ENCODE results near the gene SPAG16. TPM values are rescaled to one million over a fixed set of nuclear protein-coding genes. Genes with fewer than 3 reads are reported as not detected.

Gene SPAG16
- 15.7 TPM for polyA plus RNA-seq (2012; ENCODE audit: missing spikeins)

- DNase-seq (ENCODE audit: insufficient read length) (peak; percentile 84), FAIRE-seq (peak; percentile 97)
- TF ChIP-seq POLR2AphosphoS5 (IDR thresholded peaks at IDR 0.05; ENCODE audit: low read depth, low read length) (peak; percentile 41; the same call in 1 of the 2 replicates), POLR2A (IDR thresholded peaks at IDR 0.05; ENCODE audit: low read depth, low read length) (peak; percentile 57; the same call in 1 of the 2 replicates), TAF1 (IDR thresholded peaks at IDR 0.05; ENCODE audit: borderline replicate concordance, low read depth, low read length) (no peak)
Observed at GRCh38 chr2:213284105-213285090, at the start of gene SPAG16. Gene SPAG16 (plus strand): TSS chr2:213284464.

GRCh38 chr2:213234641-213235040 is 49.6 kb upstream of the SPAG16 start:
- FAIRE-seq (peak; percentile 56), DNase-seq (ENCODE audit: insufficient read length) (no peak)
- TF ChIP-seq TAF1 (IDR thresholded peaks at IDR 0.05; ENCODE audit: borderline replicate concordance, low read depth, low read length) (no peak), POLR2AphosphoS5 (IDR thresholded peaks at IDR 0.05; ENCODE audit: low read depth, low read length) (no peak), POLR2A (IDR thresholded peaks at IDR 0.05; ENCODE audit: low read depth, low read length) (no peak)

- DNase-seq (ENCODE audit: insufficient read length) (no peak), FAIRE-seq (no peak)
- TF ChIP-seq POLR2A (IDR thresholded peaks at IDR 0.05; ENCODE audit: low read depth, low read length) (no peak), POLR2AphosphoS5 (IDR thresholded peaks at IDR 0.05; ENCODE audit: low read depth, low read length) (no peak), TAF1 (IDR thresholded peaks at IDR 0.05; ENCODE audit: borderline replicate concordance, low read depth, low read length) (no peak)
Observed at GRCh38 chr2:213235741-213236140, 48.5 kb upstream of the SPAG16 start.

DNA sequence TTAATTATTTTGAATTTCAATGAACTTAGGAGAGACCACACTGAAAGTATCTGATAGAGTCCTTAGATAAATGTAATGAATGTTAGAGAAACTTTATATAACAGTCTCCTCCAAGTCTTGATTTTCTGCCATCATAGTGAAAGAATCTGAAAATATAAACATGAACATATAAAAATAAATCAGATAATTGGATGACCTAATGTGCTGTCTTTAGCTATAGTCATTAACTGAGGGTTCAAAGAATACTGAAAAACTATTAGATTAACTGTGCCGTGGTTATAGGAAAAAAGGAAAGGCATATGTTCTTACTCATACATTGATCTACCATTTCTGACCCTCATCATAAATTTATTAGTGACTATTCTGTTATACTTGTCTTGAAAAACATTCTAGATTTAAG is 47.0 kb upstream of the SPAG16 start:
- DNase-seq (ENCODE audit: insufficient read length) (no peak), FAIRE-seq (peak; percentile 5)
- TF ChIP-seq POLR2A (IDR thresholded peaks at IDR 0.05; ENCODE audit: low read depth, low read length), result no peak
- TF ChIP-seq POLR2AphosphoS5 (IDR thresholded peaks at IDR 0.05; ENCODE audit: low read depth, low read length), result no peak
- TF ChIP-seq TAF1 (IDR thresholded peaks at IDR 0.05; ENCODE audit: borderline replicate concordance, low read depth, low read length), result no peak

DNA sequence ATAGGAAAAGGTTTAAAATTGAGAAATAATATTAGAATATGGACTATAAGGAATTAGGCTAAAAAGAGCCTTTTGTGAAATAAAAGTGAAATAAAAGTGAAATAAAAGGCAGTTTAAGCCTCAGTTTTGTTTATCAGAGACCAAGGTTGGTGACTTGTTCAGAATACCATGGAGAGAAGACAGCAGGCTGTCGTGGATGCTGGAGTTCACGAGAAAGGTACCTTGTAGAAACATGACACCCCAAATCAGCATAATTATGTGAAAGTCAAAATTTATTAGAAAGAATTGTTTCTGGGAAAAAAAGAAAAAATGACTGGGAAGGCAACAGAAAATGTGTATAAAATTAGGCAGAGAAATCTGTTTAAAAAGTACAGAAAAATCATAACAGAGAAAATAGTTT is 46.5 kb upstream of the SPAG16 start:
- FAIRE-seq (peak; percentile 92), DNase-seq (ENCODE audit: insufficient read length) (no peak)
- TF ChIP-seq POLR2A (IDR thresholded peaks at IDR 0.05; ENCODE audit: low read depth, low read length) (no peak), TAF1 (IDR thresholded peaks at IDR 0.05; ENCODE audit: borderline replicate concordance, low read depth, low read length) (no peak), POLR2AphosphoS5 (IDR thresholded peaks at IDR 0.05; ENCODE audit: low read depth, low read length) (no peak)

GRCh38 chr2:213238753-213239495 is 45.3 kb upstream of the SPAG16 start:
- DNase-seq (ENCODE audit: insufficient read length) (no peak), FAIRE-seq (peak; percentile 92)
- peak; percentile 43; the same call in 1 of the 2 replicates for TF ChIP-seq POLR2A (IDR thresholded peaks at IDR 0.05; ENCODE audit: low read depth, low read length)
- TF ChIP-seq POLR2AphosphoS5 (IDR thresholded peaks at IDR 0.05; ENCODE audit: low read depth, low read length), result no peak

DNA sequence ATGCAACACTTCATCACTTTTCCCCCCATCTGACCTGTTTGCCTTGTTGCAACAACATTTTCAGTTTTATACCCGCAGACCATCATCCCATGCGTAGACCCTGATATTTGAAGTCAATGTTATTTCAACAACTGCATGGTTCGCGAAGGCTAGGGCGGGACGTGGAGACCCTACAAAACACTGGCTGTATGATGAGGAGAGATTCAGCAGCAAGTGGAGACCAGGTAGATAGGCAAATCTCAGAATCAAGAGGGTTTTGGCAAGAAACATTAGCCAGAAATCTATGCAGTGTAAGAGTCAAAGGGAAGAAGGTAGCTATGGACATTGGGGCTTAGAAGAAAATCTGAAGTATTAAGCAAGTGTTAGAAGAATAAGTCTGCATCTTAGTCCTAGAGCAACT is 42.4 kb upstream of the SPAG16 start:
- peak; percentile 91 for FAIRE-seq
- no peak for TF ChIP-seq TAF1 (IDR thresholded peaks at IDR 0.05; ENCODE audit: borderline replicate concordance, low read depth, low read length)
- no peak for TF ChIP-seq POLR2A (IDR thresholded peaks at IDR 0.05; ENCODE audit: low read depth, low read length)
- TF ChIP-seq POLR2AphosphoS5 (IDR thresholded peaks at IDR 0.05; ENCODE audit: low read depth, low read length), result no peak
- DNase-seq (ENCODE audit: insufficient read length), result no peak

- no peak for FAIRE-seq
- DNase-seq (ENCODE audit: insufficient read length), result no peak
- TF ChIP-seq POLR2AphosphoS5 (IDR thresholded peaks at IDR 0.05; ENCODE audit: low read depth, low read length), result no peak
- no peak for TF ChIP-seq TAF1 (IDR thresholded peaks at IDR 0.05; ENCODE audit: borderline replicate concordance, low read depth, low read length)
- no peak for TF ChIP-seq POLR2A (IDR thresholded peaks at IDR 0.05; ENCODE audit: low read depth, low read length)
Observed at GRCh38 chr2:213242653-213243052, 41.6 kb upstream of the SPAG16 start.

GRCh38 chr2:213243189-213244044 is 40.8 kb upstream of the SPAG16 start:
- no peak for TF ChIP-seq TAF1 (IDR thresholded peaks at IDR 0.05; ENCODE audit: borderline replicate concordance, low read depth, low read length)
- TF ChIP-seq POLR2A (IDR thresholded peaks at IDR 0.05; ENCODE audit: low read depth, low read length), result peak; percentile 51
- FAIRE-seq (peak; percentile 94), DNase-seq (ENCODE audit: insufficient read length) (no peak)

- no peak for DNase-seq (ENCODE audit: insufficient read length)
- no peak for FAIRE-seq
- no peak for TF ChIP-seq POLR2A (IDR thresholded peaks at IDR 0.05; ENCODE audit: low read depth, low read length)
- TF ChIP-seq POLR2AphosphoS5 (IDR thresholded peaks at IDR 0.05; ENCODE audit: low read depth, low read length), result no peak
- no peak for TF ChIP-seq TAF1 (IDR thresholded peaks at IDR 0.05; ENCODE audit: borderline replicate concordance, low read depth, low read length)
Observed at GRCh38 chr2:213246497-213247281, 37.6 kb upstream of the SPAG16 start.
